H1 (cell line): Measurements from ENCODE around the gene NFIA. TPM values are rescaled to one million over a fixed set of nuclear protein-coding genes. Genes with fewer than 3 reads are reported as not detected.

Experiments used
- CTCF ChIA-PET: fragments of 300-600 bp; sonication (Branson Sonifier 250); formaldehyde crosslinking; loops from one replicate; lab custom pipeline; 2021; ENCODE audit not compliant: partially characterized antibody; lab: Charles Lee
- POLR2A ChIA-PET: fragments of 300-600 bp; sonication (Branson Sonifier 250); formaldehyde crosslinking; loops from one replicate; lab custom pipeline; 2021; ENCODE audit warnings: inconsistent platforms; ENCODE audit not compliant: partially characterized antibody; lab: Charles Lee
- DNase-seq, 2 experiments: peaks; one replicate each; pipeline versions ENCODE4 v3.0.0 to v3.0.0-alpha.2; 2010 to 2022; ENCODE audit warnings: low spot score in 2 of 2, low read depth in 1 of 2, mixed read lengths in 1 of 2
- FAIRE-seq: peaks from 2 replicates; lab custom pipeline; 2011; peaks lifted over from hg19 to GRCh38; lab: Jason Lieb, UNC
- H2AFZ ChIP-seq: 2 replicates; pipeline ENCODE4 v1.8.1; 2012; ENCODE audit warnings: low read length, inconsistent platforms
- H2AK5ac ChIP-seq: 2 replicates; pipeline ENCODE4 v1.6.1; 2013; ENCODE audit warnings: low read depth, low read length
- H2BK120ac ChIP-seq: replicated peaks from 2 replicates; pipeline ENCODE3; 2013; ENCODE audit warnings: low read depth, low read length, inconsistent platforms
- H2BK12ac ChIP-seq: 2 replicates; pipeline ENCODE4 v1.6.1; 2013; ENCODE audit warnings: low read depth, low read length
- H2BK15ac ChIP-seq: 2 replicates; pipeline ENCODE4 v1.6.1; 2013; ENCODE audit warnings: low read length
- H2BK20ac ChIP-seq: 2 replicates; pipeline ENCODE4 v1.6.1; 2013; ENCODE audit warnings: low read length
- H2BK5ac ChIP-seq: 2 replicates; pipeline ENCODE4 v1.6.1; 2013; ENCODE audit warnings: low read depth, low read length
- H3K14ac ChIP-seq: 2 replicates; pipeline ENCODE4 v1.6.1; 2013; ENCODE audit warnings: inconsistent platforms; ENCODE audit not compliant: insufficient read length
- H3K18ac ChIP-seq: 2 replicates; pipeline ENCODE4 v1.6.1; 2013; ENCODE audit warnings: low read length; ENCODE audit errors: extremely low read depth
- H3K23ac ChIP-seq: 2 replicates; pipeline ENCODE4 v1.6.1; 2013; ENCODE audit warnings: inconsistent platforms; ENCODE audit not compliant: insufficient read length
- H3K23me2 ChIP-seq: 2 replicates; pipeline ENCODE4 v1.6.1; 2013; ENCODE audit warnings: low read depth, low read length
- H3K27ac ChIP-seq: 2 replicates; pipeline ENCODE4 v1.6.1; 2011; ENCODE audit warnings: low read depth, low read length, inconsistent platforms
- H3K27me3 ChIP-seq, 4 experiments: replicated peaks in 1 of 4; 1 replicate in 1 of 4; 2 replicates in 3 of 4; pipeline versions ENCODE4 v1.6.1 to v1.8.1; 2011 to 2013; ENCODE audit warnings: low read length in 3 of 4, mild to moderate bottlenecking in 3 of 4, inconsistent platforms in 2 of 4, mixed read lengths in 2 of 4, moderate library complexity in 1 of 4; ENCODE audit not compliant: control insufficient read depth in 3 of 4, insufficient read depth in 3 of 4; ENCODE audit errors: extremely low read depth in 1 of 4
- H3K36me3 ChIP-seq, 4 experiments: 2 replicates each; pipeline versions ENCODE4 v1.6.1 to v1.8.1; 2011 to 2013; ENCODE audit warnings: mild to moderate bottlenecking in 4 of 4, low read length in 3 of 4, moderate library complexity in 2 of 4, control low read depth in 1 of 4, inconsistent platforms in 1 of 4; ENCODE audit not compliant: insufficient read depth in 4 of 4, control insufficient read depth in 2 of 4
- H3K4ac ChIP-seq: replicated peaks from 2 replicates; pipeline ENCODE3; 2013; ENCODE audit warnings: low read length, low read depth, mixed read lengths, inconsistent platforms; ENCODE audit not compliant: insufficient read length
- H3K4me1 ChIP-seq, 4 experiments: replicated peaks in 1 of 4; 1 replicate in 1 of 4; 2 replicates in 3 of 4; pipeline versions ENCODE4 v1.6.1 to v1.8.1; 2011 to 2013; ENCODE audit warnings: low read length in 3 of 4, inconsistent platforms in 2 of 4, mixed read lengths in 1 of 4; ENCODE audit not compliant: insufficient read depth in 4 of 4, control insufficient read depth in 3 of 4
- H3K4me2 ChIP-seq, 2 experiments: 2 replicates each; pipeline versions ENCODE4 v1.6.1 to v1.8.1; 2011 to 2013; ENCODE audit warnings: low read depth in 2 of 2, low read length in 2 of 2, control low read depth in 1 of 2, inconsistent platforms in 1 of 2, mild to moderate bottlenecking in 1 of 2; ENCODE audit not compliant: insufficient read depth in 1 of 2
- H3K4me3 ChIP-seq, 4 experiments: fragments of 200-600, 300-600 bp in 1 of 4; sonication (generic), shearing (Covaris generic), sonication (Bioruptor Twin) in 1 of 4; 2 replicates each; pipeline versions ENCODE4 v1.5.1 to v1.8.1; 2011 to 2016; ENCODE audit warnings: low read length in 4 of 4, low read depth in 3 of 4, control low read depth in 2 of 4, inconsistent platforms in 2 of 4, mild to moderate bottlenecking in 2 of 4, mixed read lengths in 1 of 4, moderate library complexity in 1 of 4; ENCODE audit not compliant: insufficient read depth in 2 of 4; ENCODE audit errors: extremely low read depth in 1 of 4
- H3K56ac ChIP-seq: replicated peaks from 2 replicates; pipeline ENCODE3; 2013; ENCODE audit warnings: low read depth, mild to moderate bottlenecking, mixed read lengths, low read length, inconsistent platforms; ENCODE audit not compliant: insufficient read length
- H3K79me1 ChIP-seq: 2 replicates; pipeline ENCODE4 v1.6.1; 2013; ENCODE audit warnings: low read depth, low read length, control low read depth
- H3K79me2 ChIP-seq, 2 experiments: 2 replicates each; pipeline versions ENCODE4 v1.6.1 to v1.8.1; 2012 to 2013; ENCODE audit warnings: low read length in 2 of 2, mild to moderate bottlenecking in 2 of 2, inconsistent platforms in 1 of 2; ENCODE audit not compliant: insufficient read depth in 2 of 2, control insufficient read depth in 1 of 2
- H3K9ac ChIP-seq, 4 experiments: replicated peaks in 1 of 4; 1 replicate in 1 of 4; 2 replicates in 3 of 4; pipeline versions ENCODE4 v1.6.1 to v1.8.1; 2011 to 2013; ENCODE audit warnings: low read depth in 3 of 4, low read length in 3 of 4, control low read depth in 2 of 4, mild to moderate bottlenecking in 2 of 4, moderate library complexity in 2 of 4, inconsistent platforms in 1 of 4; ENCODE audit errors: extremely low read depth in 1 of 4
- H3K9me3 ChIP-seq, 2 experiments: 2 replicates each; pipeline versions ENCODE4 v1.6.1 to v1.8.1; 2012 to 2013; ENCODE audit warnings: mild to moderate bottlenecking in 2 of 2, moderate library complexity in 2 of 2, control low read depth in 1 of 2, inconsistent platforms in 1 of 2, low read depth in 1 of 2, low read length in 1 of 2, mixed read lengths in 1 of 2; ENCODE audit not compliant: insufficient read depth in 2 of 2
- H4K20me1 ChIP-seq, 2 experiments: replicated peaks in 1 of 2; 2 replicates each; pipeline versions ENCODE3 to v1.8.1; 2011 to 2013; ENCODE audit warnings: inconsistent platforms in 2 of 2, low read length in 2 of 2, mild to moderate bottlenecking in 1 of 2; ENCODE audit not compliant: insufficient read depth in 2 of 2, control insufficient read depth in 1 of 2
- H4K5ac ChIP-seq: 2 replicates; pipeline ENCODE4 v1.6.1; 2013; ENCODE audit warnings: low read length, low read depth, mixed read lengths, inconsistent platforms; ENCODE audit not compliant: insufficient read length
- H4K8ac ChIP-seq: 2 replicates; pipeline ENCODE4 v1.8.0; 2013; ENCODE audit warnings: mild to moderate bottlenecking, moderate library complexity, low read length, inconsistent platforms; ENCODE audit not compliant: insufficient read depth; ENCODE audit errors: extremely low read depth
- H4K91ac ChIP-seq: replicated peaks from 2 replicates; pipeline ENCODE3; 2013; ENCODE audit warnings: low read length, mixed read lengths, inconsistent platforms; ENCODE audit not compliant: insufficient read length
- TBP ChIP-seq: IDR thresholded peaks from 2 replicates; pipeline ENCODE4 v1.6.1; 2011; ENCODE audit warnings: low read depth, low read length, improper control_type of control experiment
- WGBS, 2 experiments: shearing (Covaris generic) in 1 of 2; methylation state at CpG; one replicate each; pipeline versions ENCODE4 v1.1.6 to v1.1.7; 2013 to 2015; ENCODE audit warnings: low lambda C conversion rate in 2 of 2, mixed read lengths in 2 of 2, inconsistent platforms in 1 of 2, low coverage in 1 of 2, missing lambda C conversion rate in 1 of 2; ENCODE audit not compliant: insufficient replicate concordance in 2 of 2, insufficient coverage in 1 of 2, insufficient read length in 1 of 2; ENCODE audit errors: extremely low coverage in 1 of 2, missing lambda C conversion rate in 1 of 2; 5-methylcytosine and 5-hydroxymethylcytosine counted together
- polyA plus RNA-seq, 7 experiments: library from polyadenylated mRNA; depleted of rRNA in 3 of 7; stranded (reverse) in 5 of 7; unstranded in 2 of 7; fragments of >200 nt in 5 of 7; fragments of 200-250 nt in 2 of 7; gene quantifications; 1 replicate in 5 of 7; 2 replicates in 1 of 7; 4 replicates in 1 of 7; pipeline versions ENCODE4 v1.2.1 to v1.2.3, GENCODE V29; 2011 to 2013; ENCODE audit warnings: missing spikeins in 2 of 7, mixed read lengths in 2 of 7
- total RNA-seq: library from RNA; stranded (reverse); fragmentation: NEBNext Ultra II Directional; extraction: Animal tissue kit (Norgen Biotek cat#: 25700); gene quantifications from 2 replicates; pipeline ENCODE4 v1.2.1, GENCODE V29; 2021
- TF ChIP-seq, protein P1 (sequence below): IDR thresholded peaks from 2 replicates; pipeline ENCODE4 v1.6.1; 2012; ENCODE audit warnings: inconsistent platforms

NFIA gene
- total and polyA plus RNA-seq, 2 of the 8 experiments (the other 6 are each of a cell fraction or from before 2014, with no cell fraction given), result 1.8 to 2.3 TPM

GRCh38 chr1:61273861-61274260 lies 191.5 kb downstream of the NFIA start:
- Histone ChIP-seq H2BK12ac (no peak overlapping the region), H3K9ac (no peak overlapping the region), H3K4ac (no peak overlapping the region), H3K14ac (no peak overlapping the region), H3K36me3 (no peaks in the 10 kb centered on the region), H3K79me2 (no peaks in the 10 kb centered on the region), H4K5ac (no peak overlapping the region), H4K8ac (no peak overlapping the region), H3K23me2 (no peaks in the 10 kb centered on the region), H2AFZ (no peak overlapping the region), H4K20me1 (no peaks in the 10 kb centered on the region), H3K27ac (no peak overlapping the region), H3K4me2 (no peak overlapping the region), H2BK15ac (no peak overlapping the region), H2BK20ac (no peak overlapping the region), H3K27me3 (no peaks in the 10 kb centered on the region), H3K56ac (no peak overlapping the region), H3K23ac (no peak overlapping the region), H3K79me1 (no peaks in the 10 kb centered on the region), H3K4me3 (no peak overlapping the region), H3K4me1 (0 out of 7 replicates have a peak, but pooled peaks cover 0 to 3% (median 0%) of the 10 kb centered on the region in 4 experiments), H3K9me3 (no peaks in the 10 kb centered on the region), H4K91ac (no peak overlapping the region), H2BK5ac (no peak overlapping the region), H2AK5ac (no peak overlapping the region), H2BK120ac (no peak overlapping the region), H3K18ac (no peak overlapping the region)
- TF ChIP-seq, protein P1, sequence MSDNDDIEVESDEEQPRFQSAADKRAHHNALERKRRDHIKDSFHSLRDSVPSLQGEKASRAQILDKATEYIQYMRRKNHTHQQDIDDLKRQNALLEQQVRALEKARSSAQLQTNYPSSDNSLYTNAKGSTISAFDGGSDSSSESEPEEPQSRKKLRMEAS, result no peak
- TF ChIP-seq TBP, result no peak
- CTCF ChIA-PET, result interaction anchor here (1.2 kb wide), 1 partner anchor 63 kb away, joined by 3 read pairs; no protein-coding TSS in a partner anchor
- POLR2A ChIA-PET, result no interaction called here
- 93% methylated on average over 5 of the region's 5 CpGs; no CpG with 5 or more reads in 1 of the 2 experiments for WGBS, 2 experiments
- DNase-seq, result no peak
- no peak for FAIRE-seq
